ENCODE data around the gene MALT1.

- TF ChIP-seq, protein P1, sequence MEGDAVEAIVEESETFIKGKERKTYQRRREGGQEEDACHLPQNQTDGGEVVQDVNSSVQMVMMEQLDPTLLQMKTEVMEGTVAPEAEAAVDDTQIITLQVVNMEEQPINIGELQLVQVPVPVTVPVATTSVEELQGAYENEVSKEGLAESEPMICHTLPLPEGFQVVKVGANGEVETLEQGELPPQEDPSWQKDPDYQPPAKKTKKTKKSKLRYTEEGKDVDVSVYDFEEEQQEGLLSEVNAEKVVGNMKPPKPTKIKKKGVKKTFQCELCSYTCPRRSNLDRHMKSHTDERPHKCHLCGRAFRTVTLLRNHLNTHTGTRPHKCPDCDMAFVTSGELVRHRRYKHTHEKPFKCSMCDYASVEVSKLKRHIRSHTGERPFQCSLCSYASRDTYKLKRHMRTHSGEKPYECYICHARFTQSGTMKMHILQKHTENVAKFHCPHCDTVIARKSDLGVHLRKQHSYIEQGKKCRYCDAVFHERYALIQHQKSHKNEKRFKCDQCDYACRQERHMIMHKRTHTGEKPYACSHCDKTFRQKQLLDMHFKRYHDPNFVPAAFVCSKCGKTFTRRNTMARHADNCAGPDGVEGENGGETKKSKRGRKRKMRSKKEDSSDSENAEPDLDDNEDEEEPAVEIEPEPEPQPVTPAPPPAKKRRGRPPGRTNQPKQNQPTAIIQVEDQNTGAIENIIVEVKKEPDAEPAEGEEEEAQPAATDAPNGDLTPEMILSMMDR (IDR thresholded peaks at IDR 0.05), result no peak
- TF ChIP-seq POLR2A (IDR thresholded peaks at IDR 0.05), result no peak
These were observed 27.5 kb downstream of the MALT1 start for GRCh38 chr18:58698701-58699193.
